WTC11 (cell line): Measurements from ENCODE around the gene ALKBH2. TPM values are rescaled to one million over a fixed set of nuclear protein-coding genes. Genes with fewer than 3 reads are reported as not detected.

Experiments used
- ATAC-seq: fragments of 200-7000 bp; cut with Tn5 transposase; 2 replicates; pipeline ENCODE4 v1.10.0; 2021; ENCODE audit warnings: mild to moderate bottlenecking, moderate library complexity
- CTCF ChIA-PET: fragments of 300-600 bp; sonication (Branson Sonifier 250); formaldehyde crosslinking; loops from one replicate; lab custom pipeline; 2021; ENCODE audit warnings: antibody characterized with exemption; lab: Charles Lee
- POLR2A ChIA-PET: fragments of 350-600 bp; sonication (Branson Sonifier 250); formaldehyde crosslinking; loops from one replicate; lab custom pipeline; 2021; ENCODE audit warnings: antibody characterized with exemption; lab: Charles Lee
- DNase-seq: peaks from one replicate; pipeline ENCODE4 v3.0.0; 2021; ENCODE audit warnings: low spot score
- H3K27ac Mint-ChIP-seq: 2 replicates; pipeline ENCODE4 v1.8.0; 2021; ENCODE audit warnings: mixed read lengths
- H3K27me3 Mint-ChIP-seq: 2 replicates; pipeline ENCODE4 v1.8.0; 2021; ENCODE audit warnings: low read depth, mild to moderate bottlenecking, moderate library complexity, mixed read lengths
- H3K36me3 Mint-ChIP-seq: 2 replicates; pipeline ENCODE4 v1.8.0; 2021; ENCODE audit warnings: mixed read lengths
- H3K4me1 Mint-ChIP-seq: 2 replicates; pipeline ENCODE4 v1.8.0; 2022; ENCODE audit warnings: mixed read lengths
- H3K4me3 Mint-ChIP-seq: 2 replicates; pipeline ENCODE4 v1.8.0; 2021; ENCODE audit warnings: mild to moderate bottlenecking, moderate library complexity, mixed read lengths
- H3K9me3 Mint-ChIP-seq: 2 replicates; pipeline ENCODE4 v1.8.0; 2021; ENCODE audit warnings: mixed read lengths
- AFF4 ChIP-seq: sonication (generic); formaldehyde crosslinking; IDR thresholded peaks from 2 replicates; pipeline ENCODE4 v1.8.1; 2023; ENCODE audit warnings: mild to moderate bottlenecking, missing genetic modification reagents, borderline replicate concordance
- ARID4B ChIP-seq: sonication (generic); formaldehyde crosslinking; IDR thresholded peaks from 2 replicates; pipeline ENCODE4 v1.8.0; 2023; ENCODE audit warnings: missing genetic modification reagents, mild to moderate bottlenecking, borderline replicate concordance
- ATF1 ChIP-seq: sonication (generic); formaldehyde crosslinking; IDR thresholded peaks from 2 replicates; pipeline ENCODE4 v1.8.1; 2023; ENCODE audit warnings: mild to moderate bottlenecking, moderate library complexity, missing genetic modification reagents
- ELF4 ChIP-seq: sonication (generic); formaldehyde crosslinking; IDR thresholded peaks from 2 replicates; pipeline ENCODE4 v1.8.1; 2022; ENCODE audit warnings: low read depth, mild to moderate bottlenecking, moderate library complexity, missing genetic modification reagents
- IRF1 ChIP-seq: sonication (generic); formaldehyde crosslinking; IDR thresholded peaks from 2 replicates; pipeline ENCODE4 v1.8.0; 2023; ENCODE audit warnings: missing genetic modification reagents
- IRF2 ChIP-seq: sonication (generic); formaldehyde crosslinking; IDR thresholded peaks from 2 replicates; pipeline ENCODE4 v1.8.0; 2022; ENCODE audit warnings: low read depth, missing genetic modification reagents, borderline replicate concordance
- MXD4 ChIP-seq: fragments of 250-450 bp; sonication (Bioruptor Pico); IDR thresholded peaks from 2 replicates; pipeline ENCODE4 v1.8.0; 2021; ENCODE audit warnings: mild to moderate bottlenecking, moderate library complexity, borderline replicate concordance
- MYBL2 ChIP-seq: sonication (generic); formaldehyde crosslinking; IDR thresholded peaks from 2 replicates; pipeline ENCODE4 v1.8.1; 2023; ENCODE audit warnings: mild to moderate bottlenecking, moderate library complexity, missing genetic modification reagents
- NFATC4 ChIP-seq: fragments of 250-450 bp; sonication (Bioruptor Pico); IDR thresholded peaks from 2 replicates; pipeline ENCODE4 v1.9.0; 2021; ENCODE audit warnings: mild to moderate bottlenecking
- USF1 ChIP-seq: sonication (generic); formaldehyde crosslinking; IDR thresholded peaks from 2 replicates; pipeline ENCODE4 v1.8.0; 2022; ENCODE audit warnings: mild to moderate bottlenecking, missing genetic modification reagents
- ZNF281 ChIP-seq: sonication (generic); formaldehyde crosslinking; IDR thresholded peaks from 2 replicates; pipeline ENCODE4 v1.8.0; 2023; ENCODE audit warnings: mild to moderate bottlenecking, missing genetic modification reagents
- ZNF317 ChIP-seq: sonication (generic); formaldehyde crosslinking; IDR thresholded peaks from 2 replicates; pipeline ENCODE4 v1.8.1; 2023; ENCODE audit warnings: low read depth, mild to moderate bottlenecking, moderate library complexity, missing genetic modification reagents, borderline replicate concordance
- ZNF416 ChIP-seq: fragments of 250-450 bp; sonication (Bioruptor Pico); IDR thresholded peaks from 2 replicates; pipeline ENCODE4 v1.9.0; 2021; ENCODE audit warnings: mild to moderate bottlenecking, inconsistent platforms
- total RNA-seq: library from RNA; stranded (reverse); gene quantifications from 3 replicates; pipeline ENCODE4 v1.2.3, GENCODE V29; 2021

ALKBH2 gene
- total RNA-seq, 1 experiment from 2014 or later = 15.2 TPM

GRCh38 chr12:109065154-109065852 is 28.0 kb downstream of the ALKBH2 start (continued):
- TF ChIP-seq AFF4 (CRISPR knock-in tag) = no peak
- no peak for TF ChIP-seq MYBL2 (CRISPR knock-in tag)
- TF ChIP-seq IRF1 (CRISPR knock-in tag) = no peak
- TF ChIP-seq NFATC4 (CRISPR knock-in tag) = no peak
- no peak for TF ChIP-seq ARID4B (CRISPR knock-in tag)
- no peak for TF ChIP-seq ELF4 (CRISPR knock-in tag)
- no peak for TF ChIP-seq ATF1 (CRISPR knock-in tag)
- no peak for TF ChIP-seq ZNF416 (CRISPR knock-in tag)

- H3K9me3 Mint-ChIP-seq = no peaks in the 10 kb centered on the region
- no peak overlapping the region for H3K27ac Mint-ChIP-seq
- ATAC-seq (no peak), DNase-seq (no peak)
- no peaks in the 10 kb centered on the region for H3K36me3 Mint-ChIP-seq
- CTCF ChIA-PET = no interaction called here
- H3K4me1 Mint-ChIP-seq = peaks cover 2% of the 10 kb centered on the region
- POLR2A ChIA-PET = no interaction called here
- no peaks in the 10 kb centered on the region for H3K27me3 Mint-ChIP-seq
- no peak overlapping the region for H3K4me3 Mint-ChIP-seq
- TF ChIP-seq ARID4B (CRISPR knock-in tag) = no peak
- TF ChIP-seq MXD4 = no peak
- TF ChIP-seq MYBL2 (CRISPR knock-in tag) = no peak
- TF ChIP-seq USF1 (CRISPR knock-in tag) = no peak
- TF ChIP-seq ZNF317 = no peak
- no peak for TF ChIP-seq IRF2 (CRISPR knock-in tag)
- TF ChIP-seq ZNF281 (CRISPR knock-in tag) = no peak
Measured at GRCh38 chr12:109064143-109064542, 29.1 kb downstream of the ALKBH2 start.
